SK-N-SH (cell line): Measurements from ENCODE around the gene ABCB10. TPM values are rescaled to one million over a fixed set of nuclear protein-coding genes. Genes with fewer than 3 reads are reported as not detected.

Experiments used
- CTCF ChIA-PET: fragments of 300-600, 350-600 bp; formaldehyde crosslinking; extraction: SDS; loops from one replicate; lab custom pipeline; 2021; lab: Yijun Ruan, JAX
- POLR2A ChIA-PET: fragments of 350-600 bp; sonication (Branson Sonifier 250); formaldehyde crosslinking; extraction: SDS; loops from one replicate; lab custom pipeline; 2020; ENCODE audit warnings: antibody characterized with exemption, inconsistent platforms; lab: Yijun Ruan, JAX
- DNase-seq: peaks from one replicate; pipeline ENCODE4 v3.0.0; 2012
- H2AFZ ChIP-seq: fragments of 200-600 bp; sonication (generic); 2 replicates; pipeline ENCODE4 v1.8.1; 2016; ENCODE audit warnings: antibody characterized with exemption, mild to moderate bottlenecking, low read depth
- H3F3A ChIP-seq: fragments of 200-600 bp; sonication (generic); replicated peaks from 2 replicates; pipeline ENCODE3; 2016; ENCODE audit warnings: antibody characterized with exemption, mild to moderate bottlenecking; ENCODE audit not compliant: insufficient read depth
- H3K27ac ChIP-seq, 2 experiments: fragments of 200-500 bp in 1 of 2; fragments of 200-600 bp in 1 of 2; sonication (Bioruptor generic) in 1 of 2; sonication (generic), shearing (Covaris generic) in 1 of 2; 2 replicates each; pipeline versions ENCODE4 v1.5.1 to v1.6.1; 2014 to 2016; ENCODE audit warnings: low read depth in 2 of 2, inconsistent platforms in 1 of 2, low read length in 1 of 2, mild to moderate bottlenecking in 1 of 2, mixed read lengths in 1 of 2
- H3K27me3 ChIP-seq: fragments of 200-600 bp; sonication (generic), shearing (Covaris generic); 2 replicates; pipeline ENCODE4 v1.6.1; 2016; ENCODE audit warnings: mixed run types; ENCODE audit not compliant: insufficient read depth
- H3K36me3 ChIP-seq, 2 experiments: fragments of 200-500 bp in 1 of 2; fragments of 200-600 bp in 1 of 2; sonication (Bioruptor generic) in 1 of 2; sonication (generic) in 1 of 2; replicated peaks in 1 of 2; 2 replicates each; pipeline versions ENCODE3 to v1.5.1; 2014 to 2016; ENCODE audit warnings: low read length in 1 of 2, mild to moderate bottlenecking in 1 of 2; ENCODE audit not compliant: insufficient read depth in 2 of 2, control insufficient read depth in 1 of 2
- H3K4me1 ChIP-seq, 2 experiments: fragments of 200-500 bp in 1 of 2; fragments of 200-600 bp in 1 of 2; sonication (Bioruptor generic) in 1 of 2; sonication (generic), shearing (Covaris generic) in 1 of 2; 2 replicates each; pipeline versions ENCODE4 v1.5.1 to v1.6.1; 2014 to 2016; ENCODE audit warnings: low read depth in 1 of 2, low read length in 1 of 2, mixed run types in 1 of 2; ENCODE audit not compliant: insufficient read depth in 2 of 2, control insufficient read depth in 1 of 2
- H3K4me2 ChIP-seq: fragments of 200-600 bp; sonication (generic), shearing (Covaris generic); 2 replicates; pipeline ENCODE4 v1.6.1; 2017; ENCODE audit warnings: mixed run types
- H3K4me3 ChIP-seq, 2 experiments: fragments of 200-500 bp in 1 of 2; fragments of 200-600 bp in 1 of 2; sonication (Bioruptor generic) in 1 of 2; sonication (generic), shearing (Covaris generic) in 1 of 2; 2 replicates each; pipeline versions ENCODE4 v1.5.1 to v1.8.1; 2014 to 2016; ENCODE audit warnings: low read depth in 2 of 2, inconsistent platforms in 1 of 2, low read length in 1 of 2, mild to moderate bottlenecking in 1 of 2, mixed read lengths in 1 of 2, moderate library complexity in 1 of 2
- H3K79me2 ChIP-seq: fragments of 200-600 bp; sonication (generic); 2 replicates; pipeline ENCODE4 v1.8.1; 2017; ENCODE audit warnings: mild to moderate bottlenecking; ENCODE audit not compliant: insufficient read depth
- H3K9ac ChIP-seq: fragments of 200-600 bp; sonication (generic); 2 replicates; pipeline ENCODE4 v1.6.1; 2017; ENCODE audit warnings: mixed run types
- H3K9me2 ChIP-seq: fragments of 200-600 bp; sonication (generic); 2 replicates; pipeline ENCODE4 v1.6.1; 2017; ENCODE audit warnings: mixed run types
- H3K9me3 ChIP-seq: fragments of 200-600 bp; sonication (generic); 2 replicates; pipeline ENCODE4 v1.6.1; 2017; ENCODE audit warnings: mixed run types, mild to moderate bottlenecking, moderate library complexity
- H4K20me1 ChIP-seq: fragments of 200-600 bp; sonication (generic); 2 replicates; pipeline ENCODE4 v1.6.1; 2017; ENCODE audit warnings: mild to moderate bottlenecking, mixed run types; ENCODE audit not compliant: insufficient read depth
- FOSL2 ChIP-seq: IDR thresholded peaks from 2 replicates; pipeline ENCODE4 v1.4.0; 2012; ENCODE audit warnings: low read depth, mild to moderate bottlenecking, moderate library complexity, borderline replicate concordance
- MEF2A ChIP-seq: IDR thresholded peaks from 2 replicates; pipeline ENCODE4 v1.4.0; 2012; ENCODE audit warnings: low read depth, borderline replicate concordance
- RXRA ChIP-seq: IDR thresholded peaks from 2 replicates; pipeline ENCODE4 v1.4.0; 2012; ENCODE audit warnings: low read depth, mild to moderate bottlenecking, borderline replicate concordance
- USF1 ChIP-seq: IDR thresholded peaks from 2 replicates; pipeline ENCODE4 v1.4.0; 2012; ENCODE audit warnings: low read depth, borderline replicate concordance
- WGBS: methylation state at CpG from one replicate; pipeline ENCODE4 v1.1.6; 2017; ENCODE audit warnings: low lambda C conversion rate; 5-methylcytosine and 5-hydroxymethylcytosine counted together
- polyA plus RNA-seq, 3 experiments: library from polyadenylated mRNA; depleted of rRNA; stranded (reverse); fragments of >200 nt; gene quantifications; 2 replicates each; pipeline ENCODE4 v1.2.3, GENCODE V29; 2012
- small RNA-seq, 7 experiments: library from RNA; depleted of rRNA; stranded (forward); fragments of <200 nt; gene quantifications; one replicate each; pipeline ENCODE3, GENCODE V24; 2012
- TF ChIP-seq, protein P1 (sequence below): fragments of 150-350 bp; IDR thresholded peaks from 2 replicates; pipeline ENCODE4 v1.6.1; 2017; ENCODE audit warnings: antibody characterized with exemption, low read length, low read depth, borderline replicate concordance
- TF ChIP-seq, protein P2 (sequence below): IDR thresholded peaks from 2 replicates; pipeline ENCODE4; 2012
- TF ChIP-seq, protein P3 (sequence below): IDR thresholded peaks from 2 replicates; pipeline ENCODE4 v1.4.0; 2012; ENCODE audit warnings: low read depth, borderline replicate concordance

ABCB10 gene
- polyA plus RNA-seq, 1 of the 3 experiments (the other 2 are of a cell fraction) = 5.7 TPM

DNA sequence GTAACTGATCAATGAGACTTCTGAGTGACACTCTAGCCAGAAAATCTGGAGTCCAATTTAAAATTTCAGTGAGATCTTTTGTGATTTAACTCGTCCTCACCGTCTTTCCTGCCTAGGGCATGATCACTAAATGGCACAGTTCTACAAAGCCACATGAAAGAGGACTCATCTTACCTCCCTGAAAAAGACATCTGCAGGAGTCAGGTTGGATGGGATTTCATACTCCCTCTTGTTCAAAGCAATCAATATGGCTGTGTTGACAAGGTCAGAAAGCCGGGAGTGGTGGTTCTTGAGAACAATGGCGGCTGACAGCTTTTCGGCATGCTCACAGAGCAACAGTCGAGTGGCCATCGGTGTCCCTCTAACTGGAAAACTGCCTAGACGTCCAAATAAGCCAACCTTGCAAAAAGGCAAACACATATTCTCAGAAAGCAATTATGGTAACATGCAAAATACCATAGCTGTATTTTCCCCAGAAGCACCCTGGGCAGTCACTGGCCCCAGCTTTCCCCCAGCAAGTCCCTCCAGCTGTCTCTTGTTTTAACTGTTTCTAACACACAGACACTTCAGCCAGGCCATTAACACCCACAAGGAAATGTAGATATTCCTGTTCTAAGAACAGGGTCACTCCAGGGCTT is 88.0 kb downstream of the ABCB10 start:
- Histone ChIP-seq H3K4me1 (no peaks in the 10 kb centered on the region), H2AFZ (no peak overlapping the region), H3K9me2 (no peaks in the 10 kb centered on the region), H3K79me2 (no peaks in the 10 kb centered on the region)
- ChIA-PET POLR2A (no interaction called here), CTCF (no interaction called here)
- TF ChIP-seq USF1 (no peak), FOSL2 (no peak), RXRA (no peak)
- TF ChIP-seq, protein P1, sequence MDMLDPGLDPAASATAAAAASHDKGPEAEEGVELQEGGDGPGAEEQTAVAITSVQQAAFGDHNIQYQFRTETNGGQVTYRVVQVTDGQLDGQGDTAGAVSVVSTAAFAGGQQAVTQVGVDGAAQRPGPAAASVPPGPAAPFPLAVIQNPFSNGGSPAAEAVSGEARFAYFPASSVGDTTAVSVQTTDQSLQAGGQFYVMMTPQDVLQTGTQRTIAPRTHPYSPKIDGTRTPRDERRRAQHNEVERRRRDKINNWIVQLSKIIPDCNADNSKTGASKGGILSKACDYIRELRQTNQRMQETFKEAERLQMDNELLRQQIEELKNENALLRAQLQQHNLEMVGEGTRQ = no peak
- TF ChIP-seq, all 33 proteins: peak for 0
- no peak for DNase-seq
- Histone ChIP-seq H3K4me2 (no peak overlapping the region), H3F3A (no peaks in the 10 kb centered on the region), H3K36me3 (peaks cover 40 to 53% of the 10 kb centered on the region in 2 experiments), H3K27me3 (no peaks in the 10 kb centered on the region), H3K9ac (no peak overlapping the region), H3K9me3 (no peaks in the 10 kb centered on the region), H4K20me1 (no peaks in the 10 kb centered on the region), H3K4me3 (no peak overlapping the region), H3K27ac (no peak overlapping the region)
- WGBS = 88% methylated on average over 8 of the region's 8 CpGs

- no peak for DNase-seq
- ChIA-PET POLR2A (no interaction called here), CTCF (interaction anchor here (1.4 to 4.2 kb wide), 3 partner anchors 15 to 58 kb away, joined by 3 to 23 read pairs (median 5); no protein-coding TSS in a partner anchor)
- no peaks in the 10 kb centered on the region for H3K4me1 ChIP-seq
- H3K4me3 ChIP-seq = no peak overlapping the region
- no peak overlapping the region for H3K9ac ChIP-seq
- no peak overlapping the region for H2AFZ ChIP-seq
- no peaks in the 10 kb centered on the region for H3K9me3 ChIP-seq
- no peaks in the 10 kb centered on the region for H3K9me2 ChIP-seq
- no peaks in the 10 kb centered on the region for H3K79me2 ChIP-seq
- TF ChIP-seq, protein P2, sequence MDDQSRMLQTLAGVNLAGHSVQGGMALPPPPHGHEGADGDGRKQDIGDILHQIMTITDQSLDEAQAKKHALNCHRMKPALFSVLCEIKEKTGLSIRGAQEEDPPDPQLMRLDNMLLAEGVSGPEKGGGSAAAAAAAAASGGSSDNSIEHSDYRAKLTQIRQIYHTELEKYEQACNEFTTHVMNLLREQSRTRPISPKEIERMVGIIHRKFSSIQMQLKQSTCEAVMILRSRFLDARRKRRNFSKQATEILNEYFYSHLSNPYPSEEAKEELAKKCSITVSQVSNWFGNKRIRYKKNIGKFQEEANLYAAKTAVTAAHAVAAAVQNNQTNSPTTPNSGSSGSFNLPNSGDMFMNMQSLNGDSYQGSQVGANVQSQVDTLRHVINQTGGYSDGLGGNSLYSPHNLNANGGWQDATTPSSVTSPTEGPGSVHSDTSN = no peak
- no peak for TF ChIP-seq MEF2A
- TF ChIP-seq, protein P3, sequence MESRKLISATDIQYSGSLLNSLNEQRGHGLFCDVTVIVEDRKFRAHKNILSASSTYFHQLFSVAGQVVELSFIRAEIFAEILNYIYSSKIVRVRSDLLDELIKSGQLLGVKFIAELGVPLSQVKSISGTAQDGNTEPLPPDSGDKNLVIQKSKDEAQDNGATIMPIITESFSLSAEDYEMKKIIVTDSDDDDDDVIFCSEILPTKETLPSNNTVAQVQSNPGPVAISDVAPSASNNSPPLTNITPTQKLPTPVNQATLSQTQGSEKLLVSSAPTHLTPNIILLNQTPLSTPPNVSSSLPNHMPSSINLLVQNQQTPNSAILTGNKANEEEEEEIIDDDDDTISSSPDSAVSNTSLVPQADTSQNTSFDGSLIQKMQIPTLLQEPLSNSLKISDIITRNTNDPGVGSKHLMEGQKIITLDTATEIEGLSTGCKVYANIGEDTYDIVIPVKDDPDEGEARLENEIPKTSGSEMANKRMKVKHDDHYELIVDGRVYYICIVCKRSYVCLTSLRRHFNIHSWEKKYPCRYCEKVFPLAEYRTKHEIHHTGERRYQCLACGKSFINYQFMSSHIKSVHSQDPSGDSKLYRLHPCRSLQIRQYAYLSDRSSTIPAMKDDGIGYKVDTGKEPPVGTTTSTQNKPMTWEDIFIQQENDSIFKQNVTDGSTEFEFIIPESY = no peak
- H3K36me3 ChIP-seq = peaks cover 50 to 66% of the 10 kb centered on the region in 2 experiments
- H4K20me1 ChIP-seq = no peaks in the 10 kb centered on the region
- no peak overlapping the region for H3K4me2 ChIP-seq
- 100% methylated on average over 1 of the region's 1 CpG for WGBS
- H3K27ac ChIP-seq = no peak overlapping the region
- no peaks in the 10 kb centered on the region for H3K27me3 ChIP-seq
- no peaks in the 10 kb centered on the region for H3F3A ChIP-seq
These were observed 91.6 kb downstream of the ABCB10 start for GRCh38 chr1:229466887-229467286.

Small RNA genes within 50 kb of the gene (small RNA-seq; reads per million reads assigned to genes)
- gene HMGN2P19 = 0 to 0.52 (median 0) reads per million in 7 experiments
- 0 to 0.21 (median 0) reads per million in 7 experiments for gene RNA5SP78
- 0 to 10.2 (median 0) reads per million in 7 experiments for gene RNU4-21P

Other genes starting within 250 kb of the ABCB10 start
- 1.8 and 2.2 TPM in 2 replicates for gene CCSAP, start 215.7 kb downstream of the ABCB10 start, polyA plus RNA-seq (2012; rRNA removed)
- 0.21 and 0.36 TPM in 2 replicates for gene ACTA1, start 124.6 kb downstream of the ABCB10 start, polyA plus RNA-seq (2012; rRNA removed)
- gene NUP133, start 50.4 kb downstream of the ABCB10 start, polyA plus RNA-seq (2012; rRNA removed) = 10.9 and 14.8 TPM in 2 replicates
- gene TAF5L, start 67.4 kb upstream of the ABCB10 start, polyA plus RNA-seq (2012; rRNA removed) = 17.1 and 19.1 TPM in 2 replicates
- gene URB2, start 67.5 kb upstream of the ABCB10 start, polyA plus RNA-seq (2012; rRNA removed) = 8.2 and 11.3 TPM in 2 replicates